ENCODE results near the gene MT1B.

The MT1B gene

GRCh38 chr16:56651586-56651985 is at the start of gene MT1B:
TSS of gene MT1B (plus strand) at chr16:56651886. CDS start at chr16:56651954, 68 bp downstream.
- DNase-seq (ENCODE audit: low read depth in 2 of 2): no peak

GRCh38 chr16:56603589-56603988 is 48.1 kb upstream of the MT1B start:
- no peak for DNase-seq (ENCODE audit: low read depth in 2 of 2)

GRCh38 chr16:56604966-56605365 is 46.7 kb upstream of the MT1B start:
- DNase-seq (ENCODE audit: low read depth in 2 of 2): no peak

GRCh38 chr16:56605475-56605874 is 46.2 kb upstream of the MT1B start:
- no peak for DNase-seq (ENCODE audit: low read depth in 2 of 2)

- DNase-seq (ENCODE audit: low read depth in 2 of 2): no peak
Measured at GRCh38 chr16:56606071-56606475, 45.6 kb upstream of the MT1B start.

GRCh38 chr16:56606476-56607108 is 45.1 kb upstream of the MT1B start:
- no peak for DNase-seq (ENCODE audit: low read depth in 2 of 2)

GRCh38 chr16:56607109-56607618 is 44.5 kb upstream of the MT1B start:
- DNase-seq (ENCODE audit: low read depth in 2 of 2): no peak

- DNase-seq (ENCODE audit: low read depth in 2 of 2): no peak
Measured at GRCh38 chr16:56607675-56608042, 44.0 kb upstream of the MT1B start.

- DNase-seq (ENCODE audit: low read depth in 2 of 2): peak; percentile 71 to 85
Measured at GRCh38 chr16:56608043-56608875, 43.4 kb upstream of the MT1B start, which contains the start of gene MT2A. TSS of gene MT2A (plus strand) at chr16:56608584. CDS start at chr16:56608656, 72 bp downstream.

- DNase-seq (ENCODE audit: low read depth in 2 of 2): no peak
Measured at GRCh38 chr16:56608876-56609462, 42.7 kb upstream of the MT1B start.

GRCh38 chr16:56609463-56609921 is 42.2 kb upstream of the MT1B start:
- peak in 1 of 2 donors; percentile 71 for DNase-seq (ENCODE audit: low read depth in 2 of 2)

GRCh38 chr16:56610017-56610608 is 41.6 kb upstream of the MT1B start:
- DNase-seq (ENCODE audit: low read depth in 2 of 2): peak; percentile 60 to 66

GRCh38 chr16:56610609-56611111 is 41.0 kb upstream of the MT1B start:
- no peak for DNase-seq (ENCODE audit: low read depth in 2 of 2)

- no peak for DNase-seq (ENCODE audit: low read depth in 2 of 2)
Measured at GRCh38 chr16:56611281-56611833, 40.3 kb upstream of the MT1B start.

- DNase-seq (ENCODE audit: low read depth in 2 of 2): no peak
Measured at GRCh38 chr16:56613706-56614105, 38.0 kb upstream of the MT1B start.

- no peak for DNase-seq (ENCODE audit: low read depth in 2 of 2)
Measured at GRCh38 chr16:56614549-56614991, 37.1 kb upstream of the MT1B start.

GRCh38 chr16:56615353-56615752 is 36.3 kb upstream of the MT1B start:
- no peak for DNase-seq (ENCODE audit: low read depth in 2 of 2)

- DNase-seq (ENCODE audit: low read depth in 2 of 2): no peak
Measured at GRCh38 chr16:56616608-56617211, 35.0 kb upstream of the MT1B start.

- peak in 1 of 2 donors; percentile 56 for DNase-seq (ENCODE audit: low read depth in 2 of 2)
Measured at GRCh38 chr16:56617212-56618085, 34.2 kb upstream of the MT1B start.

GRCh38 chr16:56618138-56618537 is 33.5 kb upstream of the MT1B start:
- no peak for DNase-seq (ENCODE audit: low read depth in 2 of 2)

All from stimulated activated CD4-positive, alpha-beta T cell treated with anti-CD3 and anti-CD28 coated beads, Interleukin-1b, Interleukin-23, amount 100 ng/mL, for 4 hours (primary cell).